Neural progenitor cell (in vitro differentiated cells): ENCODE measurements around the gene TAP2.

Experiments used
- EZH2 ChIP-seq: fragments of 200-600 bp; sonication (generic); IDR thresholded peaks from 2 replicates; pipeline ENCODE4 v1.6.1; 2017; ENCODE audit warnings: antibody characterized with exemption, mild to moderate bottlenecking, moderate library complexity
- TF ChIP-seq, protein P1 (sequence below): fragments of 200-600 bp; sonication (generic); IDR thresholded peaks from 2 replicates; pipeline ENCODE4 v1.5.1; 2017; ENCODE audit warnings: antibody characterized with exemption, mild to moderate bottlenecking

DNA sequence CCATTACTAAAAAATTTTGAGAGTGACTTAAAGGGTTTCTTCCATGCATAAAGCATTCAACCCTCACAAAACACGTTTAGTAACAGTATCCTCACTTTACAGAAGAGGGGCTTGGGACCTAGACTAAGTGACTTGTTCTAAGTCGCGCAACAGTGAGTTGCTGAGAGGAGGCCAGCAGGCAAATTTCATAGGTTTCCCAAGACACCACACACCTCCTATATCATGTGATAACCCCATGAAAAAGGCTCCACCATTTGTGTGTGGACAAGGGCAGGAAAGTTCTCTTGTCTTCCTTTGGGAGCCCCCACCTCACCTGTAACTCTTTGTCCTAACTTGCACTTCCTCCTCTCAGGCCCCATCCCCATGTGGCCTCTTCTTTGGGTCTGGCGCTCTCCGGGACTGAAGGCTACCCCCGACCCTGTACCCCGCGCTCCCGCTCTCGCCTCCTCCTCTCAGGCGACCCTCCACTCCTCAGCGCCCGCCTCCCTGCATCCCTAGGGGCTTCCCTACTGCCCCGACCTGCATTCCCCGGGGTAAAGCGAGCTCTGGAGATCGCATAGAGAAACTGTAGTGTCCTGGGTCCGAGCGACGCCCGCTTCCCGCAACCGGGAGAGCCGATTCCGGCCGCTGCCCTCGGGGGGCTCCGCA lies 4.9 kb upstream of the TAP2 start:
- TF ChIP-seq, protein P1, sequence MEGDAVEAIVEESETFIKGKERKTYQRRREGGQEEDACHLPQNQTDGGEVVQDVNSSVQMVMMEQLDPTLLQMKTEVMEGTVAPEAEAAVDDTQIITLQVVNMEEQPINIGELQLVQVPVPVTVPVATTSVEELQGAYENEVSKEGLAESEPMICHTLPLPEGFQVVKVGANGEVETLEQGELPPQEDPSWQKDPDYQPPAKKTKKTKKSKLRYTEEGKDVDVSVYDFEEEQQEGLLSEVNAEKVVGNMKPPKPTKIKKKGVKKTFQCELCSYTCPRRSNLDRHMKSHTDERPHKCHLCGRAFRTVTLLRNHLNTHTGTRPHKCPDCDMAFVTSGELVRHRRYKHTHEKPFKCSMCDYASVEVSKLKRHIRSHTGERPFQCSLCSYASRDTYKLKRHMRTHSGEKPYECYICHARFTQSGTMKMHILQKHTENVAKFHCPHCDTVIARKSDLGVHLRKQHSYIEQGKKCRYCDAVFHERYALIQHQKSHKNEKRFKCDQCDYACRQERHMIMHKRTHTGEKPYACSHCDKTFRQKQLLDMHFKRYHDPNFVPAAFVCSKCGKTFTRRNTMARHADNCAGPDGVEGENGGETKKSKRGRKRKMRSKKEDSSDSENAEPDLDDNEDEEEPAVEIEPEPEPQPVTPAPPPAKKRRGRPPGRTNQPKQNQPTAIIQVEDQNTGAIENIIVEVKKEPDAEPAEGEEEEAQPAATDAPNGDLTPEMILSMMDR, result no peak
- peak; percentile 89 for TF ChIP-seq EZH2
